ENCODE measurements around the gene FASTK.

Gene FASTK

DNA sequence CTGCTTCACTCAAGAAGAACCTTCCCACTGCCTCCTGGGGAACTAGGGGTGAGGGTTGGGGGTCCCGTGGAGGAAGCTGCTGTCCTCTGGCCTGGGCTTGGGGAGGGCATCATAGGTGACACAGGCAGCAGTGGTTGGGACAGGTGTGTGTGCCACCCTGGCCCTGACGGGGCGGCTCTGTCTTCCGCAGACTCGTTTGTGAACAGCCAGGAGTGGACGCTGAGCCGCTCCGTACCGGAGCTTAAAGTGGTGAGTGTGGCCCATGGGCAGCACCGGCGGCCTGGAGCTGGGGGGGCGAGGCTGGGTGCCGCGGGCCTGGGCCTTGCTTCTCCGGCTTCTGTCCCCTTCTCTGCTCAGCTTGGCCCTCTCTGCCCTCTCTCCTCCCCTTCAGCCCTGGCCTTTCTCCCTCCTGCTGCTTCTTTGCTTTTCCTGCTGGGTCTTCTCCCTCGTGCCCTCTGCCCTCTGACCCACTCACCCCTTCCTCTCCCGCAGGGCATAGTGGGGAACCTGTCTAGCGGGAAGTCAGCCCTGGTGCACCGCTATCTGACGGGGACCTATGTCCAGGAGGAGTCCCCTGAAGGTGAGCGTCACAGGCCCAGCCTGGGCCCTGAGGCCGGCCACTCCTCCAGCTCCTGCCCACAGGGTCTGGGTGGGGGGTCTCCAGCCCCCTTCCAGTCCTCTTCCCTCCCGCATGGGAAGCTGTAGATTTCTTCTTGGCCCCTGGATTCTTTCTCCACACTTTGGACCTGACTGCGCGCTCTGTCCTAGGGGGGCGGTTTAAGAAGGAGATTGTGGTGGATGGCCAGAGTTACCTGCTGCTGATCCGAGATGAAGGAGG is 36.2 kb upstream of the FASTK start:
- no peak for DNase-seq

GRCh38 chr7:151115836-151116418 is 35.3 kb upstream of the FASTK start:
- DNase-seq = no peak

- DNase-seq = no peak
These were observed 34.7 kb upstream of the FASTK start for GRCh38 chr7:151115121-151115835.

- DNase-seq = no peak
These were observed 33.8 kb upstream of the FASTK start for GRCh38 chr7:151114151-151115090.

DNA sequence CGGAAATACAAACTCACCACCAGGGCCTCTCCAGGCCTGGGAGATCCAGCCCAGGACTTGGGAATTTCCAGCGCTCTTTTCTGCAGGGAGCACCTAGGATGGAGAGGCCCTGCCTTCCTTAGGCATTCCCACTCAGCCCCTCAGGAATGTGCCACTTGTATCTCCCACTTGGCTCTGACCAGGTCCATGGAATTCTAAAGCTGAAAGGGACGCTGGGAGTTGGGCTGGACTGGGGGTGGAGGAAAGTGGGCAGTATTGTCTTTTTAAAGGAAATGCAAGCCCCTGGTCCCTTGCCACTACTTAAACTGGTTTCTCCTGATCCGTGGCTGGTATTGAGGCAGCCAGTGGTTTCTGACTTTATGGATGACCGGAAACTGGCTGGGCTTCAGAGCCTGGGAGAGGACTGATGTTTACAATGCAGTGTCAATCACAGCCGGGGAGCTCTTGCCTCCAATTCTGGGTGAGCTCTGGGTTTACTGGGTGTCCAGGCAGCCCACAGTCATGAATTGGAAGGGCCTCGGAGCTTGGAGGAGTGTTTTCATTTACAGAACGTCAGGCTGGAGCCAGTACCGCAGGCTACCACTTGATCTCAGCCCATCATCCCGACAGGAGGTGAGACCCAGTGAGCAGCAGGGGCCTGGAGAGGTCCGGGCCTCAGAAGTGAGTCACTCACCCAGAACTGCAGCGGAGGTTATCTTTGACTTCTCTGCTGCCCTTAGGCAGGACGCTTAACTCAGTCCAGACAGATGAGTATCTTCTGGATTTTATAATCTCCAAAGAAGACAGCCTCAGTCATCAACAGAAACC is 32.9 kb upstream of the FASTK start:
- DNase-seq = no peak

DNA sequence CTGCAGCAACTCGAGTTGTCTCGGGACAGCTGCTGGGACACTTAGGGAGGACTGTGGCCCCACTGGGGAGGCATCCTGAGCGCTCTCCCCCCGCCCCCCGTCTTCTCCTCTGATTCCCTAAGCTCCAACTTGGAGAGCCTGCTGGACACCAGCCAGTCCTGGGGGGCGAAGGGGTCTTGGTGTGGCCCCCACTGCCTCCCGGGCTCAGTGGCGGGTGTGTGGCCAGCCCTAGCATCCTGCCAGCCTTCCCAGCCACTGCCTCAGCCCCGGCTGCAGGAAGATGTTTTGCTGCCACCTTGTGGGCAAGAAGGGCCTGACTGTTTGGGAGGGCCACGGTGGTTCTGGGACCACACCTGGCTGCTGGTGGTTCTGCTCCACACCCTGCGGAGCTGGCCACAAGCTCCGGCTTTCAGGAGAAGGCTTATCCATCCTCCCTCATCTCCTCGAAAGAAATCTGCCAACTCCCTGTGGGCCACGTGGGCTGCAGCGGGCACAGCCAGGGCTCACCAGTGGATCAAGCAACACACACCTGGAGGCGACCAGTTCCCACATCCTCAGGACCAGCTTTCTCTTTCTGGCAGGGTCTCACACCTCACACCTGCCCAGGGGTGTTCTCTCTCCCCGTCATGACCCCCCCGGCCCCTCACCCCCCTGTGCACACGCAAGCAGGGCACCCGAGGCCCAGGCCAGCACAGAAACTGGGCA is 30.5 kb upstream of the FASTK start:
- DNase-seq = peak in 1 of 2 experiments; percentile 60

GRCh38 chr7:151110236-151110940 is 29.8 kb upstream of the FASTK start:
- no peak for DNase-seq

GRCh38 chr7:151109094-151110048 is 28.8 kb upstream of the FASTK start:
- no peak for DNase-seq

DNA sequence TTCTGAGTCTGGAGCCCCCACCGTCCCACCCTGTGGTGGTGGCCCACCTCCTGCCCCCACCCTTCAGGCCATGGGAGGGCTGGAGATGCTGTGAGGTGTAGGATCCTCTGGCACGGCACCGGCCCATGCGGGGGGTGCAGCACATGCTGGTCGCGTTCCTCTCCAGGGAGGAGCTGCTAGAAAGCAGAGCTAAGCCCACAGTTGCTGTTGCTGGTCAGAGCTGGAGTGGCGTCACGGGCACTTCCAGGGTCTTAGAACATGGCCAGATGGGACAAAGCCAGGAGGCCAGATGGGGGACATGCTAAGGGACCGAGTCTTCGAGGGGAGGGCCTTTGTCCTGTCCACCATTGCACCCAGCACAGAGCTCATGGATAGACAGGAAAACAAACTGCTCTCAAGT is 27.3 kb upstream of the FASTK start:
- no peak for DNase-seq

DNA sequence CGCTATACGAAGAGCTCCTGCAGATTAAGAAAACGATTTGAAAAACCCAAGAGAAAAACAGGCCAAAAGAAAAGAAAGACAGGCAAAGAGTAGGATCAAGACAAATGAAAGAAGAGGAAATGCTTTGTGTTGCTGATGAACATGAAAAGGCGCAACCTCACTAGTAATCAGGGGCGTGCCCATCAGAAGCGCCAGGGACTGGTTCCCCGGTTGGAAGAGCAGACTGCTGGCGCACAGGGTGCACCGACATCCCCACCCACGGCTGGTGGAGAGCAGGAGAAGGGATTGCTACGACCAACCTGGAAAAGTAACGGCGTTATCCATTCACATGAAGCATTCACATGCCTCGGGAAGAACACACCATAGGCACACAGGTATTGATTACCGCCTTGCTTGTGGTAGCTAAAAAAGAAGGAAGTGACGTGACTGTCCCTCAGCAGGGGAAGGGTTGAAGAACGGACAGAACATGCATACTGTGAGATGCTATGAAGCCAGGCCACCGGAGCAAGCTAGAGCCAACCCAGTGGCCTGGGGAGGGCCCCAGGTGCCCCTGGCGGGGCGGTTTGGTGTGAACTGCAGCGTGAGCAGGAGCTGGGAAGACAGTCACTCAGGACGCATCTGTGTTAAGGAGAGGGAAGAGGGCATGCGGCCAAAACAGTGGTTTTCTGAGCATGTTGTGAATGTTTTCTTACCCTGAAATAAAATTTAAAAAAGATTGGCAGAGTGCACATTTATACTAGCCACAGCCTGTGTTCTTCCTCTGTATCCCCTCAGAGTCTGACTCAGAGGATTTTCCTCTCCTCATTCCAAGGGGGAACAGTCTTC is 24.0 kb upstream of the FASTK start:
- no peak for DNase-seq

DNA sequence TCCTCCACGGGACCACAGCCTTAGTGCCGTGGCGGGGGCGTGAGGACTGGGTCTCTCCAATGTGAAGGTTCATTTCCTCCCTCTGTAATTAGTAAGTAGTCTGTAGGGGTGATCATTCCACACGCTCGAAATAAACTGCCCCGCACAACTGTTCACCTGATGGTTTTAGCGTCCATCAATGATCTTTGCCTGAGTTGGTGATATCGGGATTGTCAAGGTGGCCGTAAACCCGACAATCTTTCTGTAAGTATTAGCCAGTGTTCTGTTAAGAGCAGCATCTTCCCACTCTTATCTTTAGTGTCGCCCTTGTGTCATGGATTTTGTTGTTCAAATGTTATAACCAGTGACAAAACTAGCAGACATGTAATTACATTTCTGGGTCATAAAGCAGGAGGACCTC is 23.4 kb upstream of the FASTK start:
- DNase-seq = no peak

GRCh38 chr7:151102991-151103390 is 22.4 kb upstream of the FASTK start:
- no peak for DNase-seq

GRCh38 chr7:151101621-151102396 is 21.2 kb upstream of the FASTK start:
- no peak for DNase-seq

GRCh38 chr7:151100921-151101320 is 20.3 kb upstream of the FASTK start:
- DNase-seq = no peak

- DNase-seq = no peak
These were observed 19.0 kb upstream of the FASTK start for GRCh38 chr7:151099486-151100211.

DNA sequence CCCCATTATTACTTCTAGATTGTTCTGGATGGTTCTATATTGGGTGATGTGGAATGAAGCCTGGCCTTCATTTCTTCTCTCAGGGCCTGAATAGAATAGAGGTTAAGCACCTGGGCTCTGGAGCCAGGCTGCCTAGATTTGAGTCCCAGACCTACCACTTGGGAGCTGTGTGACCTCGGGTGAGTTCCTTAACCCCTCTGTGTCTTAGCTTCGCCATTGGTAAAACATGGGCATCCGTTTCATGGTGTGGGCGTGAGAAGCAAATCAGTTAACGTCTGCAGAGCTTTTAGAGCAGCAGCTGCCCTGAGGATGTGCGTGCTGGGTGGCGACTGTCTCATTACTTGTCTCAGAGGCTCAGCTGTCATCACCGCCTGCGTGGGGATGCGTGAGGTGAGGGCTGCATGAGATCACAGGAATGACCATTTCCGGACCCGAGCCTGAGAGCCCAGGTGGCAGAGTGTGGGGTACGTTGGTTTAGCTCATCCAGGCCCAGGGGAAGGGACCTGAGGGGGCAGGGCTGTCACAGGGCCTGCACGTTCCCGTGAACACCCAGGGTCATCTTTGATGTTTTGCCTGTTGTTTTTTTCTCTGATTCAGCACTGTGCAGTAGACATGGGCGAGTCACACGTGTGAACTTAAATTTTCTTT is 15.3 kb upstream of the FASTK start:
- DNase-seq = no peak

Measured in NCI-H187 (cell line).